ENCODE data around the gene RAB6D.
"Not testable (repeated sequence)": the region's sequence is repeated elsewhere in the genome, so short reads cannot be mapped to it uniquely, and the experiment has no call there.

Gene RAB6D

GRCh38 chr2:131363703-131364186, at the start of gene RAB6D:
Gene RAB6D, minus strand, starts transcription at chr2:131364168. Its CDS starts 448 bp downstream, at chr2:131363720.
- not testable (repeated sequence) for H3K9me3 ChIP-seq (ENCODE audit: control insufficient read depth in 2 of 2, low read length in 2 of 2); H3K27me3 ChIP-seq (ENCODE audit: control insufficient read depth in 2 of 2, insufficient read depth in 2 of 2, low read length in 2 of 2)

GRCh38 chr2:131413148-131413747, 49.3 kb upstream of the RAB6D start:
- Histone ChIP-seq H3K4me3 (ENCODE audit: low read length in 2 of 2) (no peak overlapping the region), H3K9ac (ENCODE audit: low read depth in 1 of 2, low read length in 2 of 2) (no peak overlapping the region), H3K27ac (ENCODE audit: low read depth in 2 of 2, low read length in 2 of 2) (no peak overlapping the region), H3K36me3 (ENCODE audit: control insufficient read depth in 2 of 2, insufficient read depth in 2 of 2, low read length in 2 of 2) (no peaks in the 10 kb centered on the region), H3K4me1 (ENCODE audit: control insufficient read depth in 2 of 2, insufficient read depth in 2 of 2, low read length in 2 of 2) (no peaks in the 10 kb centered on the region), H3K9me3 (ENCODE audit: control insufficient read depth in 2 of 2, low read length in 2 of 2) (no peaks in the 10 kb centered on the region), H3K27me3 (ENCODE audit: control insufficient read depth in 2 of 2, insufficient read depth in 2 of 2, low read length in 2 of 2) (peaks cover 3 to 4% of the 10 kb centered on the region in 2 donors)

More at GRCh38 chr2:131363703-131364186, at the start of gene RAB6D:
- not testable (repeated sequence) for H3K36me3 ChIP-seq (ENCODE audit: control insufficient read depth in 2 of 2, insufficient read depth in 2 of 2, low read length in 2 of 2); H3K4me1 ChIP-seq (ENCODE audit: control insufficient read depth in 2 of 2, insufficient read depth in 2 of 2, low read length in 2 of 2)
- Histone ChIP-seq H3K4me3 (ENCODE audit: low read length in 2 of 2) (peak within 1 kb of the TSS; percentile 48 to 59), H3K27ac (ENCODE audit: low read depth in 2 of 2, low read length in 2 of 2) (peak within 1 kb of the TSS; percentile 56 to 58), H3K9ac (ENCODE audit: low read depth in 1 of 2, low read length in 2 of 2) (peak within 1 kb of the TSS; percentile 24 to 62)

- H3K27ac ChIP-seq (ENCODE audit: low read depth in 2 of 2, low read length in 2 of 2), result no peak overlapping the region
- no peak overlapping the region for H3K9ac ChIP-seq (ENCODE audit: low read depth in 1 of 2, low read length in 2 of 2)
- H3K36me3 ChIP-seq (ENCODE audit: control insufficient read depth in 2 of 2, insufficient read depth in 2 of 2, low read length in 2 of 2), result no peaks in the 10 kb centered on the region
- H3K4me3 ChIP-seq (ENCODE audit: low read length in 2 of 2), result no peak overlapping the region
- peaks cover 6 to 8% of the 10 kb centered on the region in 2 donors for H3K27me3 ChIP-seq (ENCODE audit: control insufficient read depth in 2 of 2, insufficient read depth in 2 of 2, low read length in 2 of 2)
- no peaks in the 10 kb centered on the region for H3K4me1 ChIP-seq (ENCODE audit: control insufficient read depth in 2 of 2, insufficient read depth in 2 of 2, low read length in 2 of 2)
- no peaks in the 10 kb centered on the region for H3K9me3 ChIP-seq (ENCODE audit: control insufficient read depth in 2 of 2, low read length in 2 of 2)
Measured at GRCh38 chr2:131410173-131410572, 46.2 kb upstream of the RAB6D start.

- peaks cover 6 to 8% of the 10 kb centered on the region in 2 donors for H3K27me3 ChIP-seq (ENCODE audit: control insufficient read depth in 2 of 2, insufficient read depth in 2 of 2, low read length in 2 of 2)
- H3K4me3 ChIP-seq (ENCODE audit: low read length in 2 of 2), result no peak overlapping the region
Measured at GRCh38 chr2:131408778-131409177, 44.8 kb upstream of the RAB6D start.

GRCh38 chr2:131408207-131408606, 44.2 kb upstream of the RAB6D start:
- no peaks in the 10 kb centered on the region for H3K36me3 ChIP-seq (ENCODE audit: control insufficient read depth in 2 of 2, insufficient read depth in 2 of 2, low read length in 2 of 2)
- no peak overlapping the region for H3K4me3 ChIP-seq (ENCODE audit: low read length in 2 of 2)
- no peaks in the 10 kb centered on the region for H3K9me3 ChIP-seq (ENCODE audit: control insufficient read depth in 2 of 2, low read length in 2 of 2)
- no peak overlapping the region for H3K9ac ChIP-seq (ENCODE audit: low read depth in 1 of 2, low read length in 2 of 2)
- H3K27ac ChIP-seq (ENCODE audit: low read depth in 2 of 2, low read length in 2 of 2), result no peak overlapping the region
- peaks cover 6 to 8% of the 10 kb centered on the region in 2 donors for H3K27me3 ChIP-seq (ENCODE audit: control insufficient read depth in 2 of 2, insufficient read depth in 2 of 2, low read length in 2 of 2)
- H3K4me1 ChIP-seq (ENCODE audit: control insufficient read depth in 2 of 2, insufficient read depth in 2 of 2, low read length in 2 of 2), result no peaks in the 10 kb centered on the region

More at GRCh38 chr2:131408778-131409177, 44.8 kb upstream of the RAB6D start:
- H3K27ac ChIP-seq (ENCODE audit: low read depth in 2 of 2, low read length in 2 of 2), result no peak overlapping the region
- H3K9me3 ChIP-seq (ENCODE audit: control insufficient read depth in 2 of 2, low read length in 2 of 2), result no peaks in the 10 kb centered on the region
- no peaks in the 10 kb centered on the region for H3K4me1 ChIP-seq (ENCODE audit: control insufficient read depth in 2 of 2, insufficient read depth in 2 of 2, low read length in 2 of 2)
- H3K36me3 ChIP-seq (ENCODE audit: control insufficient read depth in 2 of 2, insufficient read depth in 2 of 2, low read length in 2 of 2), result no peaks in the 10 kb centered on the region
- H3K9ac ChIP-seq (ENCODE audit: low read depth in 1 of 2, low read length in 2 of 2), result no peak overlapping the region

GRCh38 chr2:131404753-131405152, 40.8 kb upstream of the RAB6D start:
- Histone ChIP-seq H3K27ac (ENCODE audit: low read depth in 2 of 2, low read length in 2 of 2) (no peak overlapping the region), H3K9me3 (ENCODE audit: control insufficient read depth in 2 of 2, low read length in 2 of 2) (no peaks in the 10 kb centered on the region), H3K4me3 (ENCODE audit: low read length in 2 of 2) (no peak overlapping the region), H3K4me1 (ENCODE audit: control insufficient read depth in 2 of 2, insufficient read depth in 2 of 2, low read length in 2 of 2) (no peaks in the 10 kb centered on the region), H3K27me3 (ENCODE audit: control insufficient read depth in 2 of 2, insufficient read depth in 2 of 2, low read length in 2 of 2) (peaks cover 6 to 8% of the 10 kb centered on the region in 2 donors), H3K9ac (ENCODE audit: low read depth in 1 of 2, low read length in 2 of 2) (no peak overlapping the region), H3K36me3 (ENCODE audit: control insufficient read depth in 2 of 2, insufficient read depth in 2 of 2, low read length in 2 of 2) (no peaks in the 10 kb centered on the region)

GRCh38 chr2:131402320-131403039, 38.5 kb upstream of the RAB6D start:
- H3K4me3 ChIP-seq (ENCODE audit: low read length in 2 of 2), result no peak overlapping the region
- no peak overlapping the region for H3K9ac ChIP-seq (ENCODE audit: low read depth in 1 of 2, low read length in 2 of 2)
- H3K27me3 ChIP-seq (ENCODE audit: control insufficient read depth in 2 of 2, insufficient read depth in 2 of 2, low read length in 2 of 2), result peaks cover 5 to 6% of the 10 kb centered on the region in 2 donors
- no peak overlapping the region for H3K27ac ChIP-seq (ENCODE audit: low read depth in 2 of 2, low read length in 2 of 2)
- no peaks in the 10 kb centered on the region for H3K4me1 ChIP-seq (ENCODE audit: control insufficient read depth in 2 of 2, insufficient read depth in 2 of 2, low read length in 2 of 2)
- no peaks in the 10 kb centered on the region for H3K9me3 ChIP-seq (ENCODE audit: control insufficient read depth in 2 of 2, low read length in 2 of 2)
- H3K36me3 ChIP-seq (ENCODE audit: control insufficient read depth in 2 of 2, insufficient read depth in 2 of 2, low read length in 2 of 2), result no peaks in the 10 kb centered on the region

GRCh38 chr2:131400849-131401248, 36.9 kb upstream of the RAB6D start:
- no peak overlapping the region for H3K9ac ChIP-seq (ENCODE audit: low read depth in 1 of 2, low read length in 2 of 2)

GRCh38 chr2:131400441-131400840, 36.5 kb upstream of the RAB6D start:
- H3K27me3 ChIP-seq (ENCODE audit: control insufficient read depth in 2 of 2, insufficient read depth in 2 of 2, low read length in 2 of 2); H3K9me3 ChIP-seq (ENCODE audit: control insufficient read depth in 2 of 2, low read length in 2 of 2); H3K27ac ChIP-seq (ENCODE audit: low read depth in 2 of 2, low read length in 2 of 2); H3K4me1 ChIP-seq (ENCODE audit: control insufficient read depth in 2 of 2, insufficient read depth in 2 of 2, low read length in 2 of 2); H3K9ac ChIP-seq (ENCODE audit: low read depth in 1 of 2, low read length in 2 of 2); H3K4me3 ChIP-seq (ENCODE audit: low read length in 2 of 2); H3K36me3 ChIP-seq (ENCODE audit: control insufficient read depth in 2 of 2, insufficient read depth in 2 of 2, low read length in 2 of 2): not testable (repeated sequence)

More at GRCh38 chr2:131400849-131401248, 36.9 kb upstream of the RAB6D start:
- Histone ChIP-seq H3K9me3 (ENCODE audit: control insufficient read depth in 2 of 2, low read length in 2 of 2) (no peaks in the 10 kb centered on the region), H3K36me3 (ENCODE audit: control insufficient read depth in 2 of 2, insufficient read depth in 2 of 2, low read length in 2 of 2) (no peaks in the 10 kb centered on the region), H3K27ac (ENCODE audit: low read depth in 2 of 2, low read length in 2 of 2) (no peak overlapping the region), H3K4me1 (ENCODE audit: control insufficient read depth in 2 of 2, insufficient read depth in 2 of 2, low read length in 2 of 2) (no peaks in the 10 kb centered on the region), H3K4me3 (ENCODE audit: low read length in 2 of 2) (no peak overlapping the region), H3K27me3 (ENCODE audit: control insufficient read depth in 2 of 2, insufficient read depth in 2 of 2, low read length in 2 of 2) (no peaks in the 10 kb centered on the region)

- not testable (repeated sequence) for H3K4me3 ChIP-seq (ENCODE audit: low read length in 2 of 2); H3K9ac ChIP-seq (ENCODE audit: low read depth in 1 of 2, low read length in 2 of 2); H3K36me3 ChIP-seq (ENCODE audit: control insufficient read depth in 2 of 2, insufficient read depth in 2 of 2, low read length in 2 of 2); H3K4me1 ChIP-seq (ENCODE audit: control insufficient read depth in 2 of 2, insufficient read depth in 2 of 2, low read length in 2 of 2); H3K27me3 ChIP-seq (ENCODE audit: control insufficient read depth in 2 of 2, insufficient read depth in 2 of 2, low read length in 2 of 2); H3K27ac ChIP-seq (ENCODE audit: low read depth in 2 of 2, low read length in 2 of 2); H3K9me3 ChIP-seq (ENCODE audit: control insufficient read depth in 2 of 2, low read length in 2 of 2)
Measured at GRCh38 chr2:131396209-131396608, 32.2 kb upstream of the RAB6D start.

All from mucosa of rectum (tissue), 2 donors.